Measurements from ENCODE around the gene TM9SF2.

GRCh38 chr13:99527301-99527700 is 26.0 kb downstream of the TM9SF2 start:
- TF ChIP-seq CTCF (IDR thresholded peaks at IDR 0.05; ENCODE audit: low read length) (no peak), EZH2 (IDR thresholded peaks at IDR 0.05; ENCODE audit: borderline replicate concordance, low read length) (no peak)

Data from OCI-LY1 (cell line).